Measurements from ENCODE around the gene MKKS.

- TF ChIP-seq POLR2A (IDR thresholded peaks at IDR 0.05; ENCODE audit: extremely low read depth, insufficient read length) (no peak), CTCF (IDR thresholded peaks at IDR 0.05; ENCODE audit: low read depth, low read length) (no peak), MYC (IDR thresholded peaks at IDR 0.05; ENCODE audit: low read depth, low read length) (no peak)
These were observed 54.3 kb downstream of the MKKS start for GRCh38 chr20:10379761-10380160.

Data from NB4 (cell line).